Tibial nerve (tissue), 4 donors: ENCODE data around the gene IGF2BP3.

Experiments used
- CTCF ChIP-seq, 5 experiments: fragments of 200-600 bp in 3 of 5; fragments of 450-650 bp in 2 of 5; sonication (generic) in 3 of 5; IDR thresholded peaks; one replicate each; pipeline ENCODE4 v1.5.1; 2016 to 2019; ENCODE audit warnings: antibody characterized with exemption in 5 of 5, mild to moderate bottlenecking in 3 of 5, moderate library complexity in 2 of 5
- EP300 ChIP-seq, 2 donors: sonication (generic); formaldehyde crosslinking; IDR thresholded peaks; one replicate each; pipeline ENCODE4 v1.6.1; 2017; ENCODE audit warnings: antibody characterized with exemption in 2 of 2, mild to moderate bottlenecking in 1 of 2
- POLR2A ChIP-seq, 2 donors: fragments of 450-650 bp; IDR thresholded peaks; one replicate each; pipeline ENCODE4 v1.6.1; 2017; ENCODE audit warnings: antibody characterized with exemption in 2 of 2, mild to moderate bottlenecking in 2 of 2, moderate library complexity in 2 of 2

- TF ChIP-seq CTCF (IDR thresholded peaks at IDR 0.05): no peak
- TF ChIP-seq POLR2A (IDR thresholded peaks at IDR 0.05): no peak
- no peak for TF ChIP-seq EP300 (IDR thresholded peaks at IDR 0.05)
Observed at GRCh38 chr7:23514755-23515154, 44.5 kb upstream of the IGF2BP3 start.
